ENCODE data around the gene PAXX. TPM values are rescaled to one million over a fixed set of nuclear protein-coding genes. Genes with fewer than 3 reads are reported as not detected.

The PAXX gene
- total and polyA plus RNA-seq, 2 donors (not counting 1 experiment from before 2014, with no cell fraction given) = 74.8 to 167 TPM

- ChIA-PET POLR2A (no interaction called here), CTCF (no interaction called here)
- ATAC-seq (ENCODE audit: low read depth) (no peak), DNase-seq (no peak)
- Histone ChIP-seq H3K36me3 (replicated peaks in 1 of 2; ENCODE audit: control extremely low read depth in 1 of 2, control insufficient read depth in 1 of 2, extremely low read depth in 1 of 2, insufficient read depth in 2 of 2, low read length in 1 of 2) (no peaks in the 10 kb centered on the region), H3K79me2 (ENCODE audit: control insufficient read depth, insufficient read depth, low read length) (no peaks in the 10 kb centered on the region), H3K9ac (ENCODE audit: low read length) (no peak overlapping the region), H2AFZ (ENCODE audit: insufficient read depth, low read depth, low read length, poor library complexity, severe bottlenecking) (no peak overlapping the region), H3K4me3 (ENCODE audit: control extremely low read depth in 1 of 5, extremely low read depth in 1 of 5, insufficient read depth in 1 of 5, low read depth in 2 of 5, low read length in 4 of 5) (no peak overlapping the region), H3K9me3 (ENCODE audit: control extremely low read depth in 1 of 3, control insufficient read depth in 2 of 3, insufficient read depth in 1 of 3, low read length in 2 of 3) (peaks cover 0 to 13% (median 0%) of the 10 kb centered on the region in 3 donors), H3K4me1 (ENCODE audit: control insufficient read depth in 2 of 2, insufficient read depth in 2 of 2, low read length in 2 of 2) (peaks cover 6 to 11% of the 10 kb centered on the region in 2 donors), H4K20me1 (ENCODE audit: control insufficient read depth, insufficient read depth, low read length, poor library complexity, severe bottlenecking) (no peaks in the 10 kb centered on the region), H3K27ac (ENCODE audit: low read length in 2 of 2) (no peak overlapping the region), H3K4me2 (replicated peaks; ENCODE audit: low read depth, low read length, poor library complexity, severe bottlenecking) (no peak overlapping the region), H3K27me3 (replicated peaks in 1 of 4; ENCODE audit: control extremely low read depth in 1 of 4, control insufficient read depth in 3 of 4, insufficient read depth in 4 of 4, low read length in 3 of 4) (peaks cover 0 to 76% (median 17%) of the 10 kb centered on the region in 4 experiments)
- peaks cover 7% of the 10 kb centered on the region for H3K4me1 Mint-ChIP-seq
- WGBS (ENCODE audit: insufficient coverage) = 86% methylated on average over 25 of the region's 26 CpGs
- H3K27ac Mint-ChIP-seq = no peak overlapping the region
- H3K9me3 Mint-ChIP-seq (ENCODE audit: insufficient read depth) = no peaks in the 10 kb centered on the region
- TF ChIP-seq EZH2 (IDR thresholded peaks at IDR 0.05; ENCODE audit: borderline replicate concordance, insufficient read depth, low read depth, low read length, poor library complexity, severe bottlenecking) (no peak), CTCF (IDR thresholded peaks at IDR 0.05) (no peak)
- peaks cover 19% of the 10 kb centered on the region for H3K27me3 Mint-ChIP-seq
- no peak overlapping the region for H3K4me3 Mint-ChIP-seq
- intact Hi-C loops (cut with micrococcal nuclease) = no loop called here
These were observed 12.2 kb upstream of the PAXX start for GRCh38 chr9:136979769-136980587.
